ENCODE results near the gene FOXE1.

The FOXE1 gene

DNA sequence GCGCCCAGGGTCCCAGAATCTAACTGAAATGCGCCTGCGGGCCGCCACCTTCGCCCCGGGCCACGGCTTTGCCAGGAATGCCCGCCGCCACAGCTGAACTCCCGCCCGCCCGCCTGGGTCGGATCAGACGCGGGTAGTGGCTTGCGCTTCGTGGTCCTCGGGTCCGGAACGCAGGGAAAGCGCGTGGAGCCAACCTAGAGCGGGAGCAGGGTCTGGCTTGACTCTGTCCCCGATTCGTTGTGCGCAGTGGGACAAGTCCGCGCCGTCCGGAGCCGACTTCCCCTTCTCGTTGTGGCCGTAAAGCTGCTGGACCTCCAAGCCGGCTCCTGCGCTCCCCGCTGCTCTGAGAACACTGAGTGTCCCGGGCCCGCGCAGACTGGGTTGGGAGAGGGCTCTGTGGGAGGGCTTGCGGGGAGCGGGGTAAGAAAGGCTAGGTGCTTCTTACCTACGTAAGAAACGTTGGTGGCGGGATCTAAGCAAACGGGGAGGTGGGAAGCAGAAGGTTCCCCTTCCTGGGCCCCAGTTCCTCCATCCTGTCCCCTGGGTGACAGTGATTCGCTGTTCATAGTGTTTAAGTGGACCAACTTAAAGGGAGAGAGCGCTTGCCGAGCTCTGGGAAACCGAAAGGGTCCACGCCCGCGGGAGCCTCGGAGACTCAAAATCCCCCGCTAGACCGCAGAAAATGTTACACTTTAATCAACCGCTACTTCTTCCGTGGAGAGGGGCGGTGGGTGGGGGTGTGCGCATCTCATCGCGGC, 4.4 kb upstream of the FOXE1 start:
- DNase-seq = no peak

GRCh38 chr9:97849980-97850379, 3.0 kb upstream of the FOXE1 start:
- no peak for DNase-seq

DNA sequence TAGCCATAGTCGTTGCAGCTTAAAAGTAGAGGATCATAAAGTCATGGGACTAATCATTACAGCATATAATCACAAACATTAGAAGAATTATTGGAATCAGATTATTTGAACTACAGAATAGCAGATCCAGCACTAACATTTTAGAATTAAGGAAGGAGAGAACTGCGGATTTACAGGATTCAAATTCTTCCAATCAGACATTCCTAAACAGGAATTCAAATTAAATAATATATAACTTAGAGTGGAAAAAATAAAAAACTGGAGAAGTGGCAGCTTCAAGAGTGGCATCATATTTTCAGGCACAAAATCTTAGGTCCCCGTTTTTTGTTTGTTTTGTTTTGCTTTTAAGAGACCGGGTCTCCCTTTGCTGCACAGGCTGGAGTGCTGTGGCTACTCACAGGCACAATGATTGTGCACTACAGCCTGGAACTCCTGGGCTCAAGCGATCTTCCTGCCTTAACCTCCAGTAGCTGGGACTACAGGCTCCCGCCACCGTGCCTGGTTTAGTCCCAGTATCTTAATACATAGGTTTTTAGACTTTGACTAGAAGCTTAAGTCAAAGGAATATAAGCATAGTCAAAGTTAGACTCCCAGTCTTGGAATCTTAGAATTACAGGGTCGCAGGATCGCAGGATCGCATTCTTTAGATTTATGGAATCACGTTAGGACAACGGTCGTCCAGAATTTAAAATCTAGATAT, 2.1 kb upstream of the FOXE1 start:
- DNase-seq = no peak

GRCh38 chr9:97851446-97851883, 1.6 kb upstream of the FOXE1 start:
- no peak for DNase-seq

DNA sequence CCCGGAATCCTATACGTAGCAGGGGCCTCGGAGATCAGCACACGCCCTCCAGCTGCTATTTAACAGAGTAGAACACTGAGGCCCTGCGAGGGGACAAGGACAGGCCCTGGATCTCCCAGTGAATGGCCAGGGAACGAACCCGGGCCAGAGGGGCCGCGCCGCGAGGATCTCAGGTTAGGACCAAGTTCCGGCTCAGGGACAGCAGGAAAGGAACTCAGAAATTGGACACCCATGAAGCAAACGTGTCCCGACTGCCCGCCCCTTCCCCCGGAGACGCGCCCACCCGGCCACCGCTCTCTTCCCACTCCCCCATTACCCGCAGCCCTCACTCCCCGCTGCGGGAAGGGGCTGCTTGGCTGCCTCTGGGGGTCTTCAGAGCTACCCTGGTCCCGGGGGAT, 1.0 kb upstream of the FOXE1 start:
- no peak for DNase-seq

GRCh38 chr9:97852399-97853055, 499 bp upstream of the FOXE1 start:
- no peak for DNase-seq

GRCh38 chr9:97853844-97854695, 1.0 kb downstream of the FOXE1 start:
- peak; percentile 59 for DNase-seq

DNA sequence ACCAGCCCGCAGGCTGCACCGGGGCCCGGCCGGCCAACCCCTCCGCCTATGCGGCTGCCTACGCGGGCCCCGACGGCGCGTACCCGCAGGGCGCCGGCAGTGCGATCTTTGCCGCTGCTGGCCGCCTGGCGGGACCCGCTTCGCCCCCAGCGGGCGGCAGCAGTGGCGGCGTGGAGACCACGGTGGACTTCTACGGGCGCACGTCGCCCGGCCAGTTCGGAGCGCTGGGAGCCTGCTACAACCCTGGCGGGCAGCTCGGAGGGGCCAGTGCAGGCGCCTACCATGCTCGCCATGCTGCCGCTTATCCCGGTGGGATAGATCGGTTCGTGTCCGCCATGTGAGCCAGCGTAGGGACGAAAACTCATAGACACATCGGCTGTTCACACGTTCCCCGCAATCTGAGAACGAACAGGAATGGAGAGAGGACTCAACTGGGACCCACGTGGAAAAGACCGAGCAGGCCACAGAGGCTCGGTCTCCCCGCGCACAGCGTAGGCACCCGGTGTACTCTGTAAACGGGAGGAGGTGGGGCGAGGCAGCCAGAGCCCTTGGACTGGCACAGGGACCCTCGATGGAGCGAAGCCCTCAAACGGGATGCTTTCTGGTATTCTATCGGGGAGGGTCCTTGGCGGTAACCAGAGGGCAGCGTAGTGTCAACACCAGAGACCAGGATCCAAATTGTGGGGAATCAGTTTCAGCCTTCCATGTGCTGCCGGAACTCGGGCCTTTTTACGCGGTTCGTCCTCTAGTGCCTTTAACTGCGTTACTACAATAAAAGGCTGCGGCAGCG, 1.9 kb downstream of the FOXE1 start:
- DNase-seq = no peak

GRCh38 chr9:97855486-97855875, 2.5 kb downstream of the FOXE1 start:
- no peak for DNase-seq

GRCh38 chr9:97855899-97856298, 2.9 kb downstream of the FOXE1 start:
- DNase-seq = no peak

DNA sequence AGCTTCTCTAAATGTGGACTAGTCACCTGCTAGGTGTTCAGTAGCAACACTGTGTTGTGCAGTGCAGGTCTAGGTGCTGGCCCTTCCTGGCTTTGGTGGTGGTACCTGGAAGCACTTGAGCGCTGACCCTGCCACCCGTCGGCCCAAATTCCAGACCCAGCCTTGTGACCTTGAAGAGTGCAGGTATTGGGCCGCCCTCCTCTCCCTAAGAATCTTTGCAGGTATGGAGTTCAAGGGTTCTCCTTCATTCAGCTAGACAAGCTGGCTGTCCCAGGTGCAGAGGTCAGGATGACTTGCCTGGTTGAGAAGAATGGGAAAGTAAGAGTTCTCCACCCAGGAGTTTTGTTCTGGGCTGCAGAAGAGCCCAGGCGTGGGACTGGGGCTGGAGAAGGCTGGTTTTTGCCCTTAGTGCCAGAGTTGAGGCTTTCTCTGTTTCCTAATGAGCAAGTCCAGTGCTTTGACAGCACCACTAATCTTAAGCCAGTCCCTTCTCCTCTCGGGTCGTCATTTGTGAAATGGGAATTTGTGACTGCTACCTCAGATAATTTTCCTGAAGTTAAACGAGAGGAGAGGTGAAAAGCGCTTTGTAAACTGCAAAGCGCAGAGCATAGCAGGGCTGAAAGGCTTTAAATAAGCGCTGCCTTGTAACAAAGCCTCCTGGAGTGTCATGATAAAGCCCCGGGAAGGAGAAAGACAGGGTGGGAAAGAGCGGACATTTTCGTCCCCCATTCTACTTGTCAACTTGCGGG, 4.0 kb downstream of the FOXE1 start:
- no peak for DNase-seq

DNA sequence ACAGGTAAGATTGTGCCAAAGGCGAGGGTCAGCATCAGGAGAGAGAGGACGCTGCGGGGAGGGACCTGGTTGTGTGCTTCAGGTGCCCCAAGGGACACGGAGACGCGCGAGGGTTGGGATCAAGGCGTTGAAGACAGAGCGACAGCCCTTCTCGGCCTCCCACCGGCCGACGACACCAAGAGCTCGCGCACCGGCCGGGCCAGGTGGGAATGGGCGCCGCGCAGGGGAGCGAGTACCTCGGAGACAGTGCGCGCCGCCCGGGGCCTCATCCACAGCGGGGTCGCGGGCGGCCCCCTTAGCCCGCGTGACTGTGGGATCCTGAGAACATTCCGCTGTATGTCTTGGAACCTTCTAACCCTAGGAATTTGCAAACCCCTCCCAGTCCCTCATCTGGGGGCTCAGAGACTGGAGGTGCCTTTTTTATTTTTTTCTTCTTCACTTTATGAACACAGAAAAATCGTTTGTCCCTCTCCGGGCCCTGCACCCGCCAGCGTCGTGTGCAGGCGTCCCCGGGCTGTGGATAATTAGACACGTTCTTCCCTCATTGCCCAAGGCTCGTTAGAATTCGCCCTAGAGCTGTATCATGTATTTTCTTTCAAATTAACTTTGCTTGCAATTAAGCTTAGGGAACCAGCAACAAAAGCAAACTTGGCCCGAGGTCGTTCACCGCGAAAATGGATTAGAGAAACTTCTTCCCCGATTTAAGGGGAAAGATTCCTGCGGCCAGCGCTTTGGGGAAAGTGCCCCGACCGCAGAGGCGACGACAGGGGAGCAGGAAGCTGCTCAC, 4.8 kb downstream of the FOXE1 start:
- no peak for DNase-seq

DNA sequence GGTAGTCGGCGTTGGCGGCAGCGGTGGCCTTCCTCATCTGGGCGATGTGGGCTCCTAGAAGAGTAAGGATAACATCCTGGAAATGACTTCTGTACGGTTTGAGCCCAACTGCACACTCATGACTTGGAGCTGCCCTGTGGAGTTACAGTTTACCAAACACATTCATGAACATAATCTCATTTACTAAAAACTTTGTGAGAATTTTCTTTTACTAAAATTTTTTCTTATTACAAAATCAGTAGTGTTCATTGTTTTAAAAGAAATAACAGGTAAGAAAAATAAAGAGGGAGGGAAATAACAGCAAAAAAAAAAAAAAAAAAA, 5.3 kb downstream of the FOXE1 start:
- no peak for DNase-seq

- no peak for DNase-seq
Observed at GRCh38 chr9:97858826-97859225, 5.8 kb downstream of the FOXE1 start.

GRCh38 chr9:97859346-97859745, 6.3 kb downstream of the FOXE1 start:
- no peak for DNase-seq

- no peak for DNase-seq
Observed at GRCh38 chr9:97860451-97861147, 7.6 kb downstream of the FOXE1 start.

GRCh38 chr9:97861148-97861475, 8.1 kb downstream of the FOXE1 start:
- DNase-seq = no peak

DNA sequence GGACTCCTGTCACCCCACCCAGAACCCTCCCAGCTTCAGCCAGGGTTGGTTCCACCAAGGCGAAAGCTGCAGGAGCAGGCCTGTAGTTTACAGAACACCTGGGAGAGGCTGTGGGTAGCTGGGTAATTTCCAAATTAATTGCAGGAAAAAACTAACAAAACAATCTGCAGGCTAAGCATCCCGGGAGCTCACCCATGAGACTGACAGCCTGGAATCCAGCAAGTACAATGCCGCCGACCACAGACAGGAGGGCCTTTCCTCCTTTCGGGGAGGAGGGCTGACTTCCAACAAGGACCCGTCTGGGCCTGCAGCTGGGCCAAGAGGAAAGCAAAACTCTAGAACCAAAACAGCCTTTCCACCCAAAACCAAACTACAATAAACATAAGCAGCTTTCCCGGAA, 10.3 kb downstream of the FOXE1 start:
- no peak for DNase-seq

DNA sequence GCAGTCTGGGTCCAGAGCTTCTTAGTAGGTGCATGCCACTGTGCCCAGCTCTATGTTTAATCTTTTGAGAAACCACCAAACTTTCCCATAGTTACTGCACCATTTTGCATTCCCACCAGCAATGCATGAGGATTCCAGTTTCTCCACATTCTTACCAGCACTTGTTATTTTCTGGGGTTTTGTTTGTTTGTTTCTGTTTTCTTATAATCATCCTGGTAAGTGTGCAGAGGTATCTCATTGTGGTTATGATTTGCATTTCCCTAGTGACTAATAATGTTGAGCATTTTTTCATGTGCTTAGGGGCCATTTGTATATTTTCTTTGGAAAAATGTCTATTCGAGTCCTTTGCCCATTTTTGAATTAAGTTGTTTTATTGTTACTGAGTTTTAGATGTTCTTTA, 11.4 kb downstream of the FOXE1 start:
- DNase-seq = no peak

GRCh38 chr9:97866300-97866699, 13.3 kb downstream of the FOXE1 start:
- DNase-seq = no peak

All from CD4-positive, alpha-beta T cell treated with Interleukin-10 for 1 hour (primary cell).